NCI-H2196 treated with DMSO at 0.1 percent for 48 hours (cell line): Measurements from ENCODE around the gene AMOTL1.

Experiments used
- DNase-seq: peaks from one replicate; lab custom pipeline; 2025; ENCODE audit not compliant: unreplicated experiment; lab: John Stamatoyannopoulos, UW

The AMOTL1 gene

GRCh38 chr11:94742665-94743064 lies 25.5 kb upstream of the AMOTL1 start:
- no peak for DNase-seq

GRCh38 chr11:94746721-94747120 lies 21.4 kb upstream of the AMOTL1 start:
- DNase-seq, result no peak

- no peak for DNase-seq
Measured at GRCh38 chr11:94747146-94747545, 21.0 kb upstream of the AMOTL1 start.

DNA sequence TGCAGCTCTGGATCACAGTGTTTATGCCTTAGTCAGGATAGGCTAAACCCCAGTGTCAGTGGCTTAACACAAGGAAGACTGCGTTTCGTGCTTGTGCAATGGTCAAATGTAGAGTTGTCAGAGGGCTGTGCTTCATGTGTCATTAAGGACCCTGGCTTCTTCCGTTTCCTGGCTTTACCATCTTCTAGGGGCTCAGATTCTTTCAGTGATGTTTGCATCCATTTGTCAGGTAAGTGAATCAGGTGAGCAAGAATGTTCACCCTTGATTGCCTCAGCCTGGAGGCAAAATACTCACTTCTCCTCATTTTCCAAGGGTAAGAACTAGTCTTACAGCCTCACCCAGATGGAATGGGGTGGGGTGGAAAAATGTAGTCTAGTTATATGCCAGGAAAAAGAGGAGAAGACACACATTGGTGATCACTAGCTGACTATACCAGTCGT lies 20.5 kb upstream of the AMOTL1 start:
- DNase-seq, result no peak

DNA sequence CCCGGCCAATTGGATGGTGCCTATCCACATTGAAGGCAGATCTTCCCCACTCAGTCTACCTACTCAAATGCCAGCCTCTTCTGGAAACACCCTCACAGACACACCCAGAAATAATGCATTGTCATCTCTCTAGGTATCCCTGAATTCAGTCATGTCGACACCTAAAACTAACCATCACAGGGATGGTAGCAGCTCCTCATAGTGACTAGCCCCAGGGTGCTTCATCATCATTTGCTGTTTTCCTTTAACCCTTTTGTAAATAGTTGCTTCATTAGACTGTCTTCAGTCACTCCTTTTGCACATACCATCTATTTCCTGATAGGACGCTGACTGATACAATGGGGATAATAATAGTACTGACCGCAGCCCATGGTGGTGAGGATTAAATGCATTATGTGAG lies 18.8 kb upstream of the AMOTL1 start:
- DNase-seq, result no peak

DNA sequence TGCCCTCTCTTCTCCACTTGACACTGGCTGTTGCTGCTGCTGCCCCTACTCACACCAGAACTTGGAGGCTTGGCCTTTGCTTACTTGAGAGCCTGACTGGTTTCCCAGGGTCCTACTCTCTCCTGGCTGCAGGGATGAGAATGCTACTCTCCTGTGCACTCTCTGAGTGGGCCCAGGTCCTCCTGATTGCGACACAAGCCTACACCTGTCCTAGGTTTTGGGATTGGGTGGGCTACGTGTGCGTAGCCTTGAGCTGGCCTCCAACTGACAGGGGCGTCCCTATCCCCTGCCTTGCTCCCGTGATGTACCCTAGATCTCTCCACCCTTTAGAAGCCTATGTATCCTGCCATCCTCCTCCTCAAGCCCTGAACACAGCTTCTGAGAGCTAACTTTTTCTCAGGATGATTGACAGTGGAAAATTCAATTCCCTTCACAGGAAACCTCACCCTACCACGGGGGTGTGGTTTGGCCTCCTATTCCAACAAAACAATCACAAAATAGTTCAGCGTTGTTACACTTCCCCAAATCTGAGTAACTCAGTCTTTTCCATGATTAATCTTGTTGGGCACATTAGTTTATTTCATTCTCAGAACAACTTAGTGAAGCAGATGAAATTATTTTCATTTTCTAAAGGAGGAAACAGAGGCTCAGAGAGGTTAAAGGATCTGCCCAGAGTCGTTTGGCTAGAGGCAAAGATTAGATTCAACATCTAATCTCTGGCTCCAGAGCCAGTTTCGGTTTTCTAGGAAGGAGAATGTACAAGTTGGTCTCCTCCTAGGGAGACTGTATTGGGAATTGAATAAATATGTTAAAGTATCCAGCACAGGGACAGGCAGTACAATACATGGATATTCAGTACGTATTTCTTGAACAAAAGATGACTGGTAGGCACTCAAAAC lies 17.6 kb upstream of the AMOTL1 start:
- DNase-seq, result no peak

- DNase-seq, result no peak
Measured at GRCh38 chr11:94751218-94751609, 16.9 kb upstream of the AMOTL1 start.

DNA sequence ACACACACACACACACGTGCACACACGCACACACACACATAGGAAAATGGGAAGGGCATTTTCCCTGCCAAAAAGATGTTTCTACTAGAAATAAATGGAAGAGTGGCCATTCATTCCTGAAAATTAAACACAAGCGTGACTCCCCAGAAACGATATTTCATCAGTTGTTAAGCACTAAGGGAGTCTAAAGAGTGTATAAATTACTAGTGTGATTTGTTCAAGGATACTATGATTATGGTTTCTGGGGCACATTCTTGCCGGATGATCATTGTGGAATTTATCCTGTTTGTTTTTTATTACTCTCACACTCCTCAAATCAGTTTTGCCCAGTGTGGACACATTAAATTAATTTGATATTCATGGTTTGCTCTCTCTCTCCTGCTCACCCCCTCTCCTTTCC lies 16.4 kb upstream of the AMOTL1 start:
- DNase-seq, result no peak

- DNase-seq, result no peak
Measured at GRCh38 chr11:94753630-94754029, 14.5 kb upstream of the AMOTL1 start.

DNA sequence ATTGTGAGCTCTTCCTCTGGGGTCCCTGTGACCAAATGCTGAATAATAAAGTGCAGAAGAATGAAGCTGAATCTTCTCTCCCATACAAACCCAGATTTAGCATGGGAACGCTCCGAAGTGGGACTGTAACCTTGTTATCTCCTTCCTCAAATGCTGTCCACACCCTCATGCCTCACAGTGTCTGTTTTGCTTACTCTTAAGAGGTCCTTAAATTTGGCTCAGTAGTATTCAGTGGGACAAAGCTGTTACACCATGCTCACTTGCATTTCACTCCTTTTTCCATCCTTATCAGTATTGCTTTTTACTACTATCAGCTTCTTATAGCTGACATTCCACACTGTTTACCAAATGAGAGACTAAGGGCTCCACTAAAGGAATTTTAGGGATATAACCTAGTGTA lies 13.8 kb upstream of the AMOTL1 start:
- DNase-seq, result no peak

- DNase-seq, result no peak
Measured at GRCh38 chr11:94754819-94755218, 13.3 kb upstream of the AMOTL1 start.

- no peak for DNase-seq
Measured at GRCh38 chr11:94755494-94755893, 12.7 kb upstream of the AMOTL1 start.

DNA sequence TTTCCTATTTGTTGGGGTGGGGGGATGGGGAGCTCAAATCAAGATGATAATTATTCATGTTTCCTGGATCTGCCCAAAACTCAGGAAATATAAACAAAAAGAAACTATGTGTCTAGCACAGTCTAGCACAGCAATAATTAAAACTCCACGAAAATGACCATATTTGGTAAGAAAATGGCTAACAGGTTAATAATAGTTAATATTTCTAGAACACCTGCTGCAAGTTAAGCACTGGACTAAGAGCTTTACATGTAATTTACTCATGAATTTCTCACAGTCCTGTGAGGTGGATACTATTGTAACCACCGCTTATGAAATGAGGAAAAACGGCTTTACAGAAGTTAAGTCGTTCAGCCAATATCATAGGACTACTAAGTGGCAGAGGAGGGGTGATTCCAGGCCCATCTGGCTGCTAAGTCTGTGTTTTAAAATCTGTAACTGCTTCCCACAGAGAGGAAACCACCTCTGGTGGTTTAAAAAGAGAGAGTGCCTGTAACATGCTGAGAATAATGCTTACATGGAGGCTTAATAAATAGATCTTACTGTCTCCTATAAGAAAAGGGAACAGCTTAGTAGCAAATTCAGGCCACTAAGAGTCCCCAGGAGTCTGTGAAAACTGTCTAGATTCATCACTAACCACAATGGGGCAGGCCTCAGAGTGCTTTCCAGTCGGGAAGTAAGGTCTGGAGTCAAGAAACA lies 11.0 kb upstream of the AMOTL1 start:
- no peak for DNase-seq

- DNase-seq, result no peak
Measured at GRCh38 chr11:94758666-94759065, 9.5 kb upstream of the AMOTL1 start.

- DNase-seq, result no peak
Measured at GRCh38 chr11:94759522-94759921, 8.6 kb upstream of the AMOTL1 start.

DNA sequence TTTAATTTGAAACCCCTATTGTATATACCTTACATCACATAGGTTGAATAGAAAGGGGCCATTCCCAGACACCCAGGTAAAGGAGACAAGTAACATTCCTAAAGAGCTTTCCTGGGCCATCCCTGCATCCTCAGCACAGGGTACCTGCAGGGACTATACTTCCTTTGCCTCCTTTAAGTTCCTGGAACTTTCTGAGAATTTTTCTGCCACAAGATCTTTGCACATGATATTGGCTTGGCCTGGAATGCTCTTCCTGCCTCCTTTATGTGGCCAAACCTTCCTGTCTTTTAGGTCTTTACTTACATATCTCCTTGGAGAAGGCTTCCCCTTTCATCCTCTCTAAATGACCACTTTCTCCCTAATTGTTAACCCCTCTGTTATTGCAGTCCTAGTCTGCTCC lies 7.9 kb upstream of the AMOTL1 start:
- DNase-seq, result no peak

DNA sequence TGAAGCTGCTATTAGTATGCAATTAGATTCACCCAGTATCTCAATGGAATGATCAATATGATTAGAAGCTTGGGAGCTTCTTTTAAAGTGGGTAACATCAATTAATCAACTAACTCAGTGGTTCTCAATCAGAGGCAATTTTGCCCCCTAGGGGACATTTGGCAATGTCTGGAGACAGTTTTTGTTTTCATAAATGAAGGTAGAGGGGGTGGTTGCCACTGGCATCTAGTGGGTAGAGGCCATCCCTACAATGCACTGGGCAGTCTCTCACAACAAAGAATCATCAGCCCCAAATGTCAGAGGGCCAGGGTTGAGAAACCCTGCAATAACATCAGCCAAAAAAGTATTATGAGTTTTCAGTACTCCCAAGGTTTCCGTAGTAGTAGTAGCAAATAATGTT lies 5.9 kb upstream of the AMOTL1 start:
- DNase-seq, result no peak

GRCh38 chr11:94762995-94763394 lies 5.2 kb upstream of the AMOTL1 start:
- no peak for DNase-seq

- DNase-seq, result no peak
Measured at GRCh38 chr11:94766713-94767206, 1.4 kb upstream of the AMOTL1 start.

- DNase-seq, result no peak
Measured at GRCh38 chr11:94767291-94767690, 865 bp upstream of the AMOTL1 start.

GRCh38 chr11:94768602-94769541 lies 716 bp downstream of the AMOTL1 start:
- DNase-seq, result no peak
